Osteoblast (primary cell): ENCODE data around the gene ADGRV1. TPM values are rescaled to one million over a fixed set of nuclear protein-coding genes. Genes with fewer than 3 reads are reported as not detected.

Source experiments
- DNase-seq: peaks from one replicate; pipeline ENCODE4 v3.0.0; 2011; ENCODE audit warnings: low spot score, mixed read lengths; ENCODE audit not compliant: insufficient read length; ENCODE audit errors: missing footprints
- H2AFZ ChIP-seq: 2 replicates; pipeline ENCODE4 v1.6.0; 2011; ENCODE audit warnings: mild to moderate bottlenecking, low read length
- H3K27ac ChIP-seq: 2 replicates; pipeline ENCODE4 v1.5.1; 2011; ENCODE audit warnings: mild to moderate bottlenecking, low read depth, low read length, moderate library complexity
- H3K27me3 ChIP-seq: 2 replicates; pipeline ENCODE4 v1.6.0; 2012; ENCODE audit warnings: mild to moderate bottlenecking, control low read depth, inconsistent platforms, low read length, moderate library complexity; ENCODE audit not compliant: insufficient read depth
- H3K36me3 ChIP-seq: 2 replicates; pipeline ENCODE4 v1.5.1; 2011; ENCODE audit warnings: mild to moderate bottlenecking, low read length, control low read depth, moderate library complexity; ENCODE audit not compliant: insufficient read depth
- H3K4me1 ChIP-seq: 2 replicates; pipeline ENCODE4 v1.5.1; 2011; ENCODE audit warnings: mild to moderate bottlenecking, low read length, control low read depth, moderate library complexity; ENCODE audit not compliant: insufficient read depth
- H3K4me2 ChIP-seq: 2 replicates; pipeline ENCODE4 v1.6.0; 2011; ENCODE audit warnings: mild to moderate bottlenecking, low read length; ENCODE audit not compliant: insufficient read depth
- H3K4me3 ChIP-seq: fragments of 200-600 bp; sonication (generic); 3 replicates; pipeline ENCODE4 v1.5.1; 2012; ENCODE audit warnings: mild to moderate bottlenecking, low read length, inconsistent platforms; ENCODE audit not compliant: insufficient read depth
- H3K79me2 ChIP-seq: 2 replicates; pipeline ENCODE4 v1.6.0; 2012; ENCODE audit warnings: mild to moderate bottlenecking, low read length, control low read depth, inconsistent platforms; ENCODE audit not compliant: insufficient read depth
- H3K9me3 ChIP-seq: 2 replicates; pipeline ENCODE4 v1.5.1; 2011; ENCODE audit warnings: low read depth, low read length, control low read depth
- H4K20me1 ChIP-seq: 2 replicates; pipeline ENCODE4 v1.6.0; 2012; ENCODE audit warnings: mild to moderate bottlenecking, low read length, control low read depth; ENCODE audit not compliant: insufficient read depth
- total RNA-seq: library from RNA; depleted of rRNA; stranded (reverse); fragments of >200 nt; gene quantifications from 2 replicates; pipeline ENCODE4 v1.2.3, GENCODE V29; 2012
- TF ChIP-seq, protein P1 (sequence below): IDR thresholded peaks from 2 replicates; pipeline ENCODE4 v1.5.1; 2011; ENCODE audit warnings: mild to moderate bottlenecking, low read depth, low read length, moderate library complexity; ENCODE audit errors: extremely low read depth

ADGRV1 gene
- total RNA-seq, 1 donor, result under 0.01 TPM

DNA sequence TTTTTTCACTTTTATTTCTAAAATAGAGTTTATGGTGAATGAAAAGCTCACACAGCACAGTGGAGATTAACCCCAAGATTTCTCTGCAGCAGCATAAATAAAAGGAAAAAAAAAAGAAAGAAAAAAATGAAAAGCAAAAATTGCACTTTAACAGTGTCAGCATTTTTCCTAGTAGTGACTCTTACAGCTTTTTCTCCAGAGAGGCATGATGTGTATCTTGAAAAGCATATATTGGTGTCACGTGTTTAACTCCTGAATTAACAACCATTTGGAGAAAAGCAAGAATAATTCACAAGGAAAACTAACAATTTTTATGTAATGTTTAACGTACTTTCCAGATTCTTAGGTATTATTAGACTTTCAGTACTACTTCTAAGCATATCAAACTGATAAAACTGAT is 67.9 kb downstream of the ADGRV1 start:
- no peak overlapping the region for H3K4me2 ChIP-seq
- no peaks in the 10 kb centered on the region for H3K79me2 ChIP-seq
- no peak overlapping the region for H2AFZ ChIP-seq
- H3K4me1 ChIP-seq, result no peaks in the 10 kb centered on the region
- no peaks in the 10 kb centered on the region for H3K27me3 ChIP-seq
- TF ChIP-seq, protein P1, sequence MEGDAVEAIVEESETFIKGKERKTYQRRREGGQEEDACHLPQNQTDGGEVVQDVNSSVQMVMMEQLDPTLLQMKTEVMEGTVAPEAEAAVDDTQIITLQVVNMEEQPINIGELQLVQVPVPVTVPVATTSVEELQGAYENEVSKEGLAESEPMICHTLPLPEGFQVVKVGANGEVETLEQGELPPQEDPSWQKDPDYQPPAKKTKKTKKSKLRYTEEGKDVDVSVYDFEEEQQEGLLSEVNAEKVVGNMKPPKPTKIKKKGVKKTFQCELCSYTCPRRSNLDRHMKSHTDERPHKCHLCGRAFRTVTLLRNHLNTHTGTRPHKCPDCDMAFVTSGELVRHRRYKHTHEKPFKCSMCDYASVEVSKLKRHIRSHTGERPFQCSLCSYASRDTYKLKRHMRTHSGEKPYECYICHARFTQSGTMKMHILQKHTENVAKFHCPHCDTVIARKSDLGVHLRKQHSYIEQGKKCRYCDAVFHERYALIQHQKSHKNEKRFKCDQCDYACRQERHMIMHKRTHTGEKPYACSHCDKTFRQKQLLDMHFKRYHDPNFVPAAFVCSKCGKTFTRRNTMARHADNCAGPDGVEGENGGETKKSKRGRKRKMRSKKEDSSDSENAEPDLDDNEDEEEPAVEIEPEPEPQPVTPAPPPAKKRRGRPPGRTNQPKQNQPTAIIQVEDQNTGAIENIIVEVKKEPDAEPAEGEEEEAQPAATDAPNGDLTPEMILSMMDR, result no peak
- no peaks in the 10 kb centered on the region for H4K20me1 ChIP-seq
- no peak overlapping the region for H3K27ac ChIP-seq
- no peaks in the 10 kb centered on the region for H3K9me3 ChIP-seq
- no peaks in the 10 kb centered on the region for H3K36me3 ChIP-seq
- no peak for DNase-seq
- no peak overlapping the region for H3K4me3 ChIP-seq

DNA sequence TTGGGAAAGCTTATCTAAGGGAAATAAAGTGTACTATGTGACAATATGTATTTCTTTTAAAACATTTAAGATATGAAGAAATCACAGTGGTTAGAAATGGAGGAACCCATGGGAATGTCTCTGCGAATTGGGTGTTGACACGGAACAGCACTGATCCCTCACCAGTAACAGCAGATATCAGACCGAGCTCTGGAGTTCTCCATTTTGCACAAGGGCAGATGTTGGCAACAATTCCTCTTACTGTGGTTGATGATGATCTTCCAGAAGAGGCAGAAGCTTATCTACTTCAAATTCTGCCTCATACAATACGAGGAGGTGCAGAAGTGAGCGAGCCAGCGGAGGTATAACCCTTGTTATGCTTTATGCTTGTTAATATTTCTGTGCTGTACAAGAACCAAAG is 69.9 kb downstream of the ADGRV1 start:
- H3K79me2 ChIP-seq, result no peaks in the 10 kb centered on the region
- H3K27me3 ChIP-seq, result no peaks in the 10 kb centered on the region
- TF ChIP-seq, protein P1, result no peak
- H4K20me1 ChIP-seq, result no peaks in the 10 kb centered on the region
- no peak overlapping the region for H3K4me2 ChIP-seq
- H3K4me3 ChIP-seq, result no peak overlapping the region
- H3K9me3 ChIP-seq, result no peaks in the 10 kb centered on the region
- H3K27ac ChIP-seq, result no peak overlapping the region
- DNase-seq, result no peak
- no peak overlapping the region for H2AFZ ChIP-seq
- no peaks in the 10 kb centered on the region for H3K36me3 ChIP-seq
- H3K4me1 ChIP-seq, result no peaks in the 10 kb centered on the region

DNA sequence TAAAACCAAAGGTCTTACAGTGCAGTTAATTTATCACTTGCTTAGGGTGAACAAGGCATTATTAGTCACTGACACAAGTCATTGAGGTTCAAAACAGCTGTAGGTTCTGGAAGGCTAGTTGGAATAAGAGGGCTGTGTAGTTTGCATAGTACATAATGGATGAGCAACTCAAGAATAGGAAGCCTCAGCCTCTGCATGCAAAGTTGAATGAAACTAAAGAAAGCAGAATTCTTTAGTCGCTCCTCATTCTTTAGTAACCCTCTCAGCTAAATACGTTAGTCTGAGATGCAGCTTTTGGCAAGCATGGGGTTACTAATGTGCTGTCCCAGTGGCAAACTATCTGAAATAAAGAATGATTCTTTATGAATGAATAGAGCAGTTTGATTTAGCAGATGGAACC is 74.2 kb downstream of the ADGRV1 start:
- no peak for DNase-seq
- Histone ChIP-seq H3K36me3 (no peaks in the 10 kb centered on the region), H3K27me3 (no peaks in the 10 kb centered on the region), H3K4me3 (no peak overlapping the region), H3K4me2 (no peak overlapping the region), H3K27ac (no peak overlapping the region), H3K9me3 (no peaks in the 10 kb centered on the region), H3K79me2 (no peaks in the 10 kb centered on the region), H4K20me1 (no peaks in the 10 kb centered on the region), H2AFZ (no peak overlapping the region), H3K4me1 (no peaks in the 10 kb centered on the region)
- TF ChIP-seq, protein P1, result no peak

DNA sequence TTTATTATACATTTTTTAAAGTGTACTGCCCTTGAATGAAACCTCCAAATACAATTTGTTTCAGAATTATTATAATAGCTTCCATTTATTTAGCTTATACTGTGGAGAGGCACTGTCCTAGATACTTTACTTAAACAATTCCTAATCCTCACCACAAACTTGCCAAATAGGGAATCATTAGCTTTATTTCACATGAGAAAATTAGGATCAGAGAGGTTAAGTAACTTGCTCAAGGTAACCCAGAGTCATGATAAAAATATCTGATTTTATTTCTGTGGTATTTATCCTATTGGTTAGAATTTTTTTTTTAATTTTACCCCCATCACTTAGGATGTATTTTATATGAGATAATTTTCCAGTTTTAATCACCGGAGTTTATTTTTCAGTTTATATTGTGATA is 78.4 kb downstream of the ADGRV1 start:
- Histone ChIP-seq H3K4me1 (no peaks in the 10 kb centered on the region), H3K27me3 (no peaks in the 10 kb centered on the region), H3K9me3 (no peaks in the 10 kb centered on the region), H3K36me3 (no peaks in the 10 kb centered on the region), H3K4me2 (no peak overlapping the region), H3K4me3 (no peak overlapping the region), H2AFZ (no peak overlapping the region), H3K79me2 (no peaks in the 10 kb centered on the region), H3K27ac (no peak overlapping the region), H4K20me1 (no peaks in the 10 kb centered on the region)
- DNase-seq, result no peak
- TF ChIP-seq, protein P1, result no peak
